Measurements from ENCODE around the gene CABLES1.

DNA sequence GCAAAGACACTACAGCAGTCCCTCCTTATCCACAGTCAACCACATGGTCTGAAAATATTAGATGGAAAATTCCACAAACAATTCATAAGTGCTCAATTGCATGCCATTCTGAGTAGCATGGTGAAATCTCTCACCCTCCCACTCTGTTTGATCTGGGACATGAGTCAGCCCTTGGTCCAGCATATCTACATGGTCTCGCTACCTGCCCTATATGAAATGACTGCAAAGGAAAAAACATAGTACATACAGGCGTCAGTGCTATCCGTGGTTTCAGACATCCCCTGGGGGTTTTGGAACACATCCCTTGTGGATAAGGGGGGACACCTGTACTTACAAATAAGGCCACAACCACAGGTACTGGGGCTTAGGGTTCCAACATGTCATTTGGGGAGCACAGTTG, 73.7 kb downstream of the CABLES1 start:
- TF ChIP-seq CTCF (IDR thresholded peaks at IDR 0.05) (no peak), SIN3A (IDR thresholded peaks at IDR 0.05; ENCODE audit: borderline replicate concordance, insufficient read depth, low read depth, low read length) (no peak), TCF7L2 (IDR thresholded peaks at IDR 0.05; ENCODE audit: low read depth, low read length) (no peak)

Data from Panc1 (cell line).